ENCODE measurements around the gene COX4I1. TPM values are rescaled to one million over a fixed set of nuclear protein-coding genes. Genes with fewer than 3 reads are reported as not detected.
A peak's percentile ranks its signal among the peaks of the same experiment; 100 is the strongest.

The COX4I1 gene
- total RNA-seq, 1 experiment from 2014 or later = 506 TPM

GRCh38 chr16:85847036-85847435 lies 47.5 kb downstream of the COX4I1 start:
- no peaks in the 10 kb centered on the region for H3K79me1 ChIP-seq (ENCODE audit: insufficient read depth, low read depth, low read length, poor library complexity, severe bottlenecking)
- H3K56ac ChIP-seq (ENCODE audit: insufficient read length, low read depth, low read length) = no peak overlapping the region
- no peak overlapping the region for H3K4ac ChIP-seq (ENCODE audit: low read depth, low read length)
- H3K4me1 Mint-ChIP-seq = peaks cover 8% of the 10 kb centered on the region in 2 experiments; a peak in 3 of 4 replicates
- no peak overlapping the region for H2BK120ac ChIP-seq (ENCODE audit: low read depth, low read length, poor library complexity, severe bottlenecking)
- no peak overlapping the region for H3K4me3 Mint-ChIP-seq
- H4K20me1 ChIP-seq (ENCODE audit: control insufficient read depth, insufficient read depth, insufficient read length) = no peaks in the 10 kb centered on the region
- H3K36me3 Mint-ChIP-seq (ENCODE audit: insufficient read depth in 1 of 3, low read depth in 3 of 3) = no peaks in the 10 kb centered on the region
- H3K18ac ChIP-seq (ENCODE audit: insufficient read length, low read depth, low read length) = no peak overlapping the region
- H3K4me2 ChIP-seq (ENCODE audit: insufficient read depth, insufficient read length, low read length) = no peak overlapping the region
- H3K27ac ChIP-seq (ENCODE audit: insufficient read length, low read depth, low read length) = no peak overlapping the region
- H2BK20ac ChIP-seq (ENCODE audit: low read depth, low read length, poor library complexity, severe bottlenecking) = no peak overlapping the region
- no peak overlapping the region for H3K14ac ChIP-seq (ENCODE audit: insufficient read depth, low read length)
- H3T11ph ChIP-seq (ENCODE audit: low read length) = no peak overlapping the region
- no peak overlapping the region for H4K5ac ChIP-seq (ENCODE audit: insufficient read length, low read depth, low read length)
- DNase-seq = no peak
- H2BK12ac ChIP-seq (ENCODE audit: insufficient read length, low read depth, low read length) = no peak overlapping the region
- WGBS (ENCODE audit: extremely low coverage, insufficient read length, low lambda C conversion rate) = no CpG with 5 or more reads among the region's 15 CpGs
- H2AFZ ChIP-seq (ENCODE audit: low read length) = no peak overlapping the region
- H2AK5ac ChIP-seq (ENCODE audit: insufficient read length, low read length) = no peak overlapping the region
- H4K8ac ChIP-seq (replicated peaks; ENCODE audit: insufficient read length, low read depth, low read length) = no peak overlapping the region
- peaks cover 6% of the 10 kb centered on the region for H3K27me3 Mint-ChIP-seq (ENCODE audit: low read depth)
- no peak overlapping the region for H3K9ac ChIP-seq (ENCODE audit: extremely low read depth, insufficient read length, low read length)
- no peak overlapping the region for H2BK15ac ChIP-seq (ENCODE audit: low read depth, low read length)
- H3K23me2 ChIP-seq (ENCODE audit: insufficient read length, low read depth, low read length, poor library complexity, severe bottlenecking) = no peaks in the 10 kb centered on the region
- no peaks in the 10 kb centered on the region for H3K4me1 ChIP-seq (ENCODE audit: insufficient read depth, low read length)
- H3K23ac ChIP-seq (ENCODE audit: insufficient read length, low read depth, low read length) = no peak overlapping the region
- no peaks in the 10 kb centered on the region for H3K79me2 ChIP-seq (ENCODE audit: insufficient read depth, low read length)
- H3K9me3 ChIP-seq (ENCODE audit: control insufficient read depth, low read depth, low read length) = no peaks in the 10 kb centered on the region
- no peak overlapping the region for H4K91ac ChIP-seq (ENCODE audit: insufficient read length, low read depth, low read length)
- H2BK5ac ChIP-seq (ENCODE audit: insufficient read length, low read length) = no peak overlapping the region
- peak overlapping the region in 1 of 3 experiments; percentile 73; a peak in 2 of 7 replicates for H3K27ac Mint-ChIP-seq
- no peak for TF ChIP-seq CTCF (conservative IDR thresholded peaks at IDR 0.05)
- no peaks in the 10 kb centered on the region; the same call in 1 of the 2 replicates for H3K27me3 ChIP-seq (ENCODE audit: insufficient read depth, low read length)
- H3K9me3 Mint-ChIP-seq = no peaks in the 10 kb centered on the region

Data from H9 (cell line).